ENCODE results near the gene PPP2R2B. TPM values are rescaled to one million over a fixed set of nuclear protein-coding genes. Genes with fewer than 3 reads are reported as not detected.
A peak's percentile ranks its signal among the peaks of the same experiment; 100 is the strongest.

Gene PPP2R2B
- total RNA-seq, 6 experiments from 2014 or later: 0.15 to 0.77 (median 0.27) TPM

DNA sequence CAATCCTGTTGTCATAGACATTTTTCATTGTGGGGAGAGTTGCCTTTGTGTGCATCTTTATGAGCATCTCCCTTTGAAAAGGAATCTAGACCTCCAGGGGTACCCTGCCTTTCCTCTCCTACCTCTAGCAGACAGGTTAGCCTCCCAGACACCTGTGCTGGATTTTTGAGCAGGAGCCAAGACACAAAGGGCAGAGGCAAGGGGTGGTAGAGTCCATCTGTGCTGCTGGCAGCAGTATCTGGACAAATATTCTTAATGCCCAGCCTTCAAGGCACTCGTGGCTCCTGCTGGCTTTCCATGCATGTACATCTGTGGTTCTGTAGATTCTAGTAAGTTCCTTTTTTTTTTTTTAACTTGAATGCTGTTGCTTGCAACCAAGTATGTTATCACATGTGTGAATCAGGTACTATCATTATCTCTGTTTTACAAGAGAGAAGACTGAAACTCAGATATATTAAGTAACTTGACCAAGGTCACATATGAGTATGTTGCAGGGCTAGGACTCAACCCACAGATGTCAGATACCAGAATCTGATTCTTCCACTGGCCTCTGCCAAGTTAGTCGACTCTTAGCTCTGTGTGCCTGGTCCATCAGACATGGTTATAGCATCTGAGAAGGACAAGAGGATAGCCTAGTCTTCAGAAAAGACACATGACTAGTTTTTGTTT is 329.6 kb downstream of the PPP2R2B start:
- TF ChIP-seq POLR2A (IDR thresholded peaks at IDR 0.05): no peak
- 43% methylated on average over 2 of the region's 2 CpGs for WGBS (ENCODE audit: insufficient coverage, low coverage, low lambda C conversion rate, missing lambda C conversion rate)
- Histone ChIP-seq H3K36me3 (no peaks in the 10 kb centered on the region), H3K4me3 (no peak overlapping the region), H3K9me3 (no peaks in the 10 kb centered on the region), H3K27me3 (no peaks in the 10 kb centered on the region), H3K4me1 (no peaks in the 10 kb centered on the region), H3K27ac (no peak overlapping the region)
- no peak for ATAC-seq
- no peak for DNase-seq
- intact Hi-C loops (cut with DNase I): loop anchor here (10.0 kb wide), 1 partner anchor 416 kb away; no protein-coding TSS in a partner anchor

DNA sequence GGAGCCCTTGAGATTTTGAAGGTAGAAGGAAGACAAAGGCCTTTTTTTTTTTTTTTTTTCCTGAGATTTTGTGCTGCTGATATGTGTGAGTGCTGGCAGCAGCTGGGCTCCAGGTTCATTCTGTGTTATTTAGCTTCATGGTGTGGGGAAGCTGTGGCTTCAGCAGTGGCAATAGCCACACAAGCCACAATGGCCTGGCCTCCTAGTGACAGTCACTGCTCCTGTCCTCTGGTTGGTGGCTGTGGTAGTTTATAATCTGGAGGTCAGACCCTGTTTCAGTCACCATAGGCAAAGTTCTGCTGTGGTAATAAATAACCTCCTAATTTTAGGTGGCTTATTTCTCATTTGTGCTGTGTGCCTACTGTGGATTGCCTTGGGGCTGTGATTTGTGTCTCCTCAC is 334.3 kb downstream of the PPP2R2B start:
- no peak for TF ChIP-seq POLR2A (IDR thresholded peaks at IDR 0.05)
- TF ChIP-seq, protein P1, sequence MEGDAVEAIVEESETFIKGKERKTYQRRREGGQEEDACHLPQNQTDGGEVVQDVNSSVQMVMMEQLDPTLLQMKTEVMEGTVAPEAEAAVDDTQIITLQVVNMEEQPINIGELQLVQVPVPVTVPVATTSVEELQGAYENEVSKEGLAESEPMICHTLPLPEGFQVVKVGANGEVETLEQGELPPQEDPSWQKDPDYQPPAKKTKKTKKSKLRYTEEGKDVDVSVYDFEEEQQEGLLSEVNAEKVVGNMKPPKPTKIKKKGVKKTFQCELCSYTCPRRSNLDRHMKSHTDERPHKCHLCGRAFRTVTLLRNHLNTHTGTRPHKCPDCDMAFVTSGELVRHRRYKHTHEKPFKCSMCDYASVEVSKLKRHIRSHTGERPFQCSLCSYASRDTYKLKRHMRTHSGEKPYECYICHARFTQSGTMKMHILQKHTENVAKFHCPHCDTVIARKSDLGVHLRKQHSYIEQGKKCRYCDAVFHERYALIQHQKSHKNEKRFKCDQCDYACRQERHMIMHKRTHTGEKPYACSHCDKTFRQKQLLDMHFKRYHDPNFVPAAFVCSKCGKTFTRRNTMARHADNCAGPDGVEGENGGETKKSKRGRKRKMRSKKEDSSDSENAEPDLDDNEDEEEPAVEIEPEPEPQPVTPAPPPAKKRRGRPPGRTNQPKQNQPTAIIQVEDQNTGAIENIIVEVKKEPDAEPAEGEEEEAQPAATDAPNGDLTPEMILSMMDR (IDR thresholded peaks at IDR 0.05): no peak
- Histone ChIP-seq H3K27me3 (no peaks in the 10 kb centered on the region), H3K9me3 (no peaks in the 10 kb centered on the region), H3K4me1 (peaks cover 0 to 5% (median 0%) of the 10 kb centered on the region in 4 donors), H3K36me3 (no peaks in the 10 kb centered on the region), H3K4me3 (no peak overlapping the region), H3K27ac (no peak overlapping the region)
- DNase-seq (no peak), ATAC-seq (no peak)
- intact Hi-C loops (cut with DNase I): loop anchor here (10.0 kb wide), 1 partner anchor 421 kb away; no protein-coding TSS in a partner anchor

DNA sequence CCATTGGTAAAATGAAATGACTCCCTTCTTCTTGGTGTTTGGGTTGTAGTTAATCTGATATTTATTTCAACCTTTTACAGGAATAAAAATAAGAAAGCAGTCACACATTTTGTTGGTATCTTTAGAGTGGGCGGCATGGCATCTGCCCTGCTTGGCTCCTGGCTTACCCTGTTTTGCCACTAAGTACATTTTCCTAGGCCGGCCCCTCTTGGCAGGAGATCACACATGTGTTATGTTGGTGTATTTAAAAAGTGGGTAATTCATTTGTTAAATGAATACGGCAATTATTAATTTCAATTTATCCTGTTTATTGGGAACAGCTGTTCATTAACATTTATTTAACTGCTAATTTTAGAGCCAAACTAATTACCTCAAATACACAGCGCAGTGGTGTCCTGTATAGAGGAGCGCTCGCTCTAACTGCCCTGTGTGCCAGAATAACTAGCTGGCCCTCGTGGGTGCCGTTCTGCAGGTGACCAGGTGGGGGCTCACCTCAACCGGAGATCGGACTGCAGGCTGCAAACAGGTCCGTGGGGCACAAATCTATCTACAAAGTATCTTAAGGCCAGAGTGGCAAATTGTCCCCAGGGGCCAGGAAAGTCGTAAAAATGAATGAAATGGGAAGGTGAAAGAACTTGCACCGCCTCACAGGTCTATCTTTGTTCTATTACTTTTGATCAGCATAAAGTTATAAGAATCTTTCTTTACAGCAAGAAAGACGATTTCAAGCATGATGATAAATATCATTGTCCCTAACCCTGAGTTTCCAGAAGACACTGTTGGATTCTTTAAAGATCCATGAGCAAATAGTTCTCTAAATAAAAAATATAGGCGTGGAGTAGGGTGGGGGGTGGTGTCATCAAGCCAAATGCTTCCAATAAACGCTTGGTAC is 336.4 kb downstream of the PPP2R2B start:
- WGBS (ENCODE audit: insufficient coverage, low coverage, low lambda C conversion rate, missing lambda C conversion rate): 18% methylated on average over 16 of the region's 16 CpGs
- TF ChIP-seq, protein P1 (IDR thresholded peaks at IDR 0.05): peak; percentile 74 to 86 (median 80)
- TF ChIP-seq POLR2A (IDR thresholded peaks at IDR 0.05): no peak
- H3K4me1 ChIP-seq: peaks cover 0 to 5% (median 0%) of the 10 kb centered on the region in 4 donors
- H3K9me3 ChIP-seq: no peaks in the 10 kb centered on the region
- intact Hi-C loops (cut with DNase I): loop anchor here (10.0 kb wide), 1 partner anchor 423 kb away; no protein-coding TSS in a partner anchor
- H3K4me3 ChIP-seq: no peak overlapping the region
- H3K36me3 ChIP-seq: no peaks in the 10 kb centered on the region
- ATAC-seq (peak; percentile 99 to 100 (median 100)), DNase-seq (peak; percentile 76 to 79 (median 78))
- H3K27ac ChIP-seq: no peak overlapping the region
- no peaks in the 10 kb centered on the region for H3K27me3 ChIP-seq

DNA sequence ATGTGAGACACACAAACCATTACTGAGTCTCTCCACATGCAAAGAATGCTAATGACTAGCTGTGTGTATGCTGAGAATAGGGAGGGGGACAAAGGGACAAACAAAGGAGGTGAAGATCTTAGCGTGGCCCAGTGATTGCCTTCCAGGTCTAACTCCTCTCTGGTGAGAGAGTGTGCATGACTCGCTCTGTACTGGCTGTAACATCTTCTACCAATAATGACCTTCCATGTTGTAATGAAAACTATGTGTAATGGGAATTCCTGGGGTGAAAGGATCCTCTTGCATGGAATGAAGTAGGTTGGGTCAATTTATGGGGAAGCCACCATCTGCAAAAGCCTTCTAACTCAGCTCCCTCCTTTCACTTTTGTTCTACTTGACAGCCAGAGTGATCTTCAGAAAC is 338.1 kb downstream of the PPP2R2B start:
- H3K27me3 ChIP-seq: no peaks in the 10 kb centered on the region
- intact Hi-C loops (cut with DNase I): loop anchor here (10.0 kb wide), 1 partner anchor 424 kb away; no protein-coding TSS in a partner anchor
- TF ChIP-seq, protein P1 (IDR thresholded peaks at IDR 0.05): no peak
- no peak for TF ChIP-seq POLR2A (IDR thresholded peaks at IDR 0.05)
- 71% methylated on average over 2 of the region's 2 CpGs for WGBS (ENCODE audit: insufficient coverage, low coverage, low lambda C conversion rate, missing lambda C conversion rate)
- peaks cover 0 to 5% (median 0%) of the 10 kb centered on the region in 4 donors for H3K4me1 ChIP-seq
- H3K36me3 ChIP-seq: no peaks in the 10 kb centered on the region
- ATAC-seq: no peak
- no peak overlapping the region for H3K4me3 ChIP-seq
- H3K9me3 ChIP-seq: no peaks in the 10 kb centered on the region
- no peak for DNase-seq
- no peak overlapping the region for H3K27ac ChIP-seq

DNA sequence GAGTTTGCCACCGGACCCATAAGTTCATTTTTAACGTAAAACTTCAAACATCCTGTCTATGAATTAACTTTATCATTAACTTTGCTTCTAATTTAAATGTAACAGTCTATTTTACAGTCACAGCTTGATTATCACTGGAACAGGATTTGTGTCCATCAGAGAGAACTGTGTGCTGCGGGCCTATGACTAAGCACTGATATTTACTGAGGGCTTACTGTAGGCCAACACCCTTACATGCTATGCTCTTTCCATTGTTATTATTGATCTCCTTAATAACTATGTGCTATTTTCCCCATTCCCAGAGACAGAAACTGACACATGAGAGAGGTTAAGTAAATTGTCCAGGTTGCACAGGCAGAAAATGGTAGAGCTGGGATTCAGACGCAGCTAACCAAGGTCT is 338.6 kb downstream of the PPP2R2B start:
- 78% methylated on average over 4 of the region's 4 CpGs for WGBS (ENCODE audit: insufficient coverage, low coverage, low lambda C conversion rate, missing lambda C conversion rate)

More for the DNA sequence above, 338.6 kb downstream of the PPP2R2B start:
- Histone ChIP-seq H3K4me1 (peaks cover 0 to 5% (median 0%) of the 10 kb centered on the region in 4 donors), H3K27ac (no peak overlapping the region), H3K36me3 (no peaks in the 10 kb centered on the region), H3K27me3 (no peaks in the 10 kb centered on the region), H3K9me3 (no peaks in the 10 kb centered on the region), H3K4me3 (no peak overlapping the region)
- no peak for TF ChIP-seq POLR2A (IDR thresholded peaks at IDR 0.05)
- ATAC-seq (no peak), DNase-seq (no peak)
- intact Hi-C loops (cut with DNase I): loop anchor here (10.0 kb wide), 1 partner anchor 425 kb away; no protein-coding TSS in a partner anchor
